B cell (primary cell): ENCODE data around the gene TAL1. TPM values are rescaled to one million over a fixed set of nuclear protein-coding genes. Genes with fewer than 3 reads are reported as not detected.

Source experiments
- ATAC-seq: fragments of 200-7000 bp; cut with Tn5 transposase; one replicate; pipeline ENCODE4 v1.10.0; 2021; ENCODE audit warnings: low read depth, mild to moderate bottlenecking, moderate number of reproducible peaks, moderate library complexity
- CTCF ChIA-PET: fragments of 350-600 bp; sonication (Branson Sonifier 250); formaldehyde crosslinking; loops from one replicate; lab custom pipeline; 2021; ENCODE audit warnings: antibody characterized with exemption, inconsistent platforms; lab: Charles Lee
- POLR2A ChIA-PET: fragments of 350-600 bp; sonication (Branson Sonifier 250); formaldehyde crosslinking; loops from one replicate; lab custom pipeline; 2021; ENCODE audit warnings: antibody characterized with exemption; lab: Charles Lee
- DNase-seq: peaks from one replicate; pipeline ENCODE4 v3.0.0; 2013
- H2AFZ ChIP-seq: 2 replicates; pipeline ENCODE4 v1.6.1; 2012; ENCODE audit warnings: mild to moderate bottlenecking, low read depth, low read length; ENCODE audit not compliant: insufficient read depth, poor library complexity, severe bottlenecking
- H3K27ac ChIP-seq, 2 donors: 1 replicate in 1 of 2; 2 replicates in 1 of 2; pipeline ENCODE4 v1.5.1; 2012 to 2013; ENCODE audit warnings: low read length in 2 of 2, mild to moderate bottlenecking in 2 of 2, moderate library complexity in 1 of 2
- H3K27me3 ChIP-seq, 4 experiments: fragments of 200-600 bp in 1 of 4; sonication (generic) in 1 of 4; replicated peaks in 1 of 4; 1 replicate in 2 of 4; 2 replicates in 2 of 4; pipeline versions ENCODE4 v1.6.1 to v1.7.0; 2013 to 2016; ENCODE audit warnings: low read length in 3 of 4, mild to moderate bottlenecking in 2 of 4, mixed read lengths in 1 of 4, moderate library complexity in 1 of 4; ENCODE audit not compliant: insufficient read depth in 4 of 4, control insufficient read depth in 3 of 4; ENCODE audit errors: control extremely low read depth in 1 of 4
- H3K36me3 ChIP-seq, 2 experiments: replicated peaks in 1 of 2; 1 replicate in 1 of 2; 2 replicates in 1 of 2; pipeline versions ENCODE4 v1.6.1 to v1.7.1; 2013; ENCODE audit warnings: low read length in 1 of 2; ENCODE audit not compliant: insufficient read depth in 2 of 2, control insufficient read depth in 1 of 2; ENCODE audit errors: control extremely low read depth in 1 of 2, extremely low read depth in 1 of 2
- H3K4me1 ChIP-seq, 2 donors: fragments of 200-600 bp in 1 of 2; sonication (generic) in 1 of 2; 1 replicate in 1 of 2; 2 replicates in 1 of 2; pipeline versions ENCODE4 v1.5.1 to v1.6.1; 2013 to 2017; ENCODE audit warnings: low read length in 2 of 2; ENCODE audit not compliant: control insufficient read depth in 2 of 2, insufficient read depth in 2 of 2
- H3K4me2 ChIP-seq: replicated peaks from 2 replicates; pipeline ENCODE3; 2012; ENCODE audit warnings: mild to moderate bottlenecking, low read depth, low read length; ENCODE audit not compliant: poor library complexity, severe bottlenecking
- H3K4me3 ChIP-seq, 5 experiments: fragments of 200-600 bp in 1 of 5; sonication (generic) in 1 of 5; 1 replicate in 3 of 5; 2 replicates in 2 of 5; pipeline versions ENCODE4 v1.5.1 to v1.7.0; 2011 to 2016; ENCODE audit warnings: low read length in 4 of 5, mild to moderate bottlenecking in 4 of 5, low read depth in 2 of 5, control low read depth in 1 of 5, moderate library complexity in 1 of 5; ENCODE audit not compliant: insufficient read depth in 1 of 5; ENCODE audit errors: control extremely low read depth in 1 of 5, extremely low read depth in 1 of 5
- H3K79me2 ChIP-seq: fragments of 200-600 bp; sonication (generic); one replicate; pipeline ENCODE4 v1.6.0; 2016; ENCODE audit warnings: low read length; ENCODE audit not compliant: control insufficient read depth, insufficient read depth
- H3K9ac ChIP-seq: fragments of 200-600 bp; sonication (generic); 2 replicates; pipeline ENCODE4 v1.6.1; 2017; ENCODE audit warnings: mild to moderate bottlenecking, low read length, moderate library complexity
- H3K9me3 ChIP-seq, 3 donors: one replicate each; pipeline versions ENCODE4 v1.6.1 to v1.7.1; 2013; ENCODE audit warnings: low read length in 2 of 3; ENCODE audit not compliant: control insufficient read depth in 2 of 3, insufficient read depth in 1 of 3; ENCODE audit errors: control extremely low read depth in 1 of 3
- H4K20me1 ChIP-seq: 2 replicates; pipeline ENCODE4 v1.6.0; 2012; ENCODE audit warnings: mild to moderate bottlenecking, low read length; ENCODE audit not compliant: insufficient read depth, control insufficient read depth, poor library complexity, severe bottlenecking
- H3K27ac Mint-ChIP-seq: one replicate; pipeline ENCODE4 v1.8.0; 2021; ENCODE audit warnings: mixed read lengths
- H3K27me3 Mint-ChIP-seq: one replicate; pipeline ENCODE4 v1.8.0; 2021; ENCODE audit warnings: mixed read lengths
- H3K4me1 Mint-ChIP-seq: one replicate; pipeline ENCODE4 v1.8.0; 2021; ENCODE audit warnings: mixed read lengths
- H3K4me3 Mint-ChIP-seq: one replicate; pipeline ENCODE4 v1.8.0; 2021; ENCODE audit warnings: mixed read lengths
- H3K9me3 Mint-ChIP-seq: one replicate; pipeline ENCODE4 v1.8.0; 2022; ENCODE audit warnings: mixed read lengths; ENCODE audit not compliant: insufficient read depth
- EZH2 ChIP-seq: IDR thresholded peaks from 2 replicates; pipeline ENCODE4 v1.6.1; 2012; ENCODE audit warnings: borderline replicate concordance, low read depth, mild to moderate bottlenecking, moderate library complexity, low read length; ENCODE audit not compliant: insufficient read depth, poor library complexity, severe bottlenecking
- WGBS: methylation state at CpG from one replicate; pipeline ENCODE4 v1.1.5; 2013; ENCODE audit warnings: missing lambda C conversion rate; ENCODE audit not compliant: insufficient coverage; 5-methylcytosine and 5-hydroxymethylcytosine counted together
- intact Hi-C: fragments of 100-400 bp; cut with micrococcal nuclease; formaldehyde crosslinking; loops from one replicate; pipeline ENCODE4 v1.10.0; 2022
- polyA plus RNA-seq: library from polyadenylated mRNA; depleted of rRNA; stranded (reverse); fragments of >200 nt; gene quantifications from 2 replicates; pipeline ENCODE4 v1.2.3, GENCODE V29; 2012
- total RNA-seq, 2 donors: library from RNA; stranded (reverse); fragments of 120-200 nt in 1 of 2; gene quantifications; 1 replicate in 1 of 2; 2 replicates in 1 of 2; pipeline versions ENCODE4 v1.2.3 to v1.2.4, GENCODE V29; 2013 to 2022
- TF ChIP-seq, protein P1 (sequence below): fragments of 200-600 bp; IDR thresholded peaks from one replicate; pipeline ENCODE4 v1.8.0; 2022; ENCODE audit warnings: antibody characterized with exemption, mild to moderate bottlenecking

Gene TAL1
- total and polyA plus RNA-seq, 2 donors (not counting 1 experiment from before 2014, with no cell fraction given): not detected

DNA sequence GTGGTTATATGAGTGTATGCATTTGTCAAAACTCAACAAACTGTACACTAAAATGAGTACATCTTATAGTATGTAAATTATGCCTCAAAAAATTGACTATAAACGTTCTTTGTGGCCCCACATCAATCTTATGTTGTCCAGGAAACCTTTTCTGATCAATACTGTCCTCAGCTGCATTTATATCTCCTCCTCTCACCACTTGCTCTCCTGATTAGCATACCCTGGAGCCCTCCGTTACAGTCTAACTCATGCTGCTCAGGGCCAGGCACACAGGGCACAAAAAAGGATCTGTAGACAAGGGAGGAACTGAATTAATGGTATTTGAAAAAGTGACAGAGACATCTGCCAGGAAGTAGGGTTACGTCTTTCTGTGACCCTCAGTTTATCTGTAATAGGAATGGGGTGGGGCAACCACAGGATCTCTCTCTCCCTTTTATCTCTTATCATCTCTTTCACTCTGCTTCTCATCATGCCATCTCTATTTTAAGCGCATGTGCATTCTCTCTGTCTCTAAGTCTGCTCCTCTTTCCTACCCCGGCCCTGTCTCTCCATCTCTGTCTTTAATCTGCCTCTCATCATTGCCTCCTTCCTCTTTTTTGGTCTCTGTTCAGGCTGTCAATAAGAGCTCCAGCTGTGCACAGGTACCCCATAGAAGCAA lies 7.0 kb upstream of the TAL1 start:
- intact Hi-C loops: no loop called here

DNA sequence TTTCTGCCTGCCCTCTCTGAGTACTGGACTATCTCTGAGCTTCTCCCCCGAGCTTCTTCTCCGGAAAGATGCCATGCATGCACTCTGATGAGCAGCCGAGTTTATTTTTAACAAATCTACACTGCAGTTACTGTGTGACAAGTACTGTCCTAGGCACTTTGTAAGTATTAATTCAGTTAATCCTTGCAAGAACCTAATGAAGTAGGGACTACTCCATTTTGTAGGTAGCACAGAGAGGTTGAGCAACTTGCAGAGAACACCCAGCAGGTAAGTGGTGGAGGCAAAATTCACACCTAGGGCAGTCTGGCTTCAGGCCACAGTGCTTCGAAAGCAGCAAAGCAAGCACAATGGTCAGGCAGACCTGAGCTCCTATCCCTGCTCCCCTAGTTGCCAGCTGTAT lies 3.8 kb upstream of the TAL1 start:
- no peak overlapping the region for H3K9ac ChIP-seq

More for the DNA sequence above, 7.0 kb upstream of the TAL1 start:
- Histone ChIP-seq H3K9me3 (no peaks in the 10 kb centered on the region), H3K4me1 (no peaks in the 10 kb centered on the region), H3K79me2 (no peaks in the 10 kb centered on the region), H3K36me3 (no peaks in the 10 kb centered on the region), H2AFZ (no peak overlapping the region), H3K4me2 (no peak overlapping the region), H3K9ac (no peak overlapping the region), H4K20me1 (no peaks in the 10 kb centered on the region), H3K27ac (no peak overlapping the region), H3K27me3 (peaks cover 0 to 44% (median 9%) of the 10 kb centered on the region in 4 experiments), H3K4me3 (no peak overlapping the region)
- TF ChIP-seq EZH2: no peak
- TF ChIP-seq, protein P1, sequence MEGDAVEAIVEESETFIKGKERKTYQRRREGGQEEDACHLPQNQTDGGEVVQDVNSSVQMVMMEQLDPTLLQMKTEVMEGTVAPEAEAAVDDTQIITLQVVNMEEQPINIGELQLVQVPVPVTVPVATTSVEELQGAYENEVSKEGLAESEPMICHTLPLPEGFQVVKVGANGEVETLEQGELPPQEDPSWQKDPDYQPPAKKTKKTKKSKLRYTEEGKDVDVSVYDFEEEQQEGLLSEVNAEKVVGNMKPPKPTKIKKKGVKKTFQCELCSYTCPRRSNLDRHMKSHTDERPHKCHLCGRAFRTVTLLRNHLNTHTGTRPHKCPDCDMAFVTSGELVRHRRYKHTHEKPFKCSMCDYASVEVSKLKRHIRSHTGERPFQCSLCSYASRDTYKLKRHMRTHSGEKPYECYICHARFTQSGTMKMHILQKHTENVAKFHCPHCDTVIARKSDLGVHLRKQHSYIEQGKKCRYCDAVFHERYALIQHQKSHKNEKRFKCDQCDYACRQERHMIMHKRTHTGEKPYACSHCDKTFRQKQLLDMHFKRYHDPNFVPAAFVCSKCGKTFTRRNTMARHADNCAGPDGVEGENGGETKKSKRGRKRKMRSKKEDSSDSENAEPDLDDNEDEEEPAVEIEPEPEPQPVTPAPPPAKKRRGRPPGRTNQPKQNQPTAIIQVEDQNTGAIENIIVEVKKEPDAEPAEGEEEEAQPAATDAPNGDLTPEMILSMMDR: no peak
- H3K4me3 Mint-ChIP-seq: no peak overlapping the region
- H3K4me1 Mint-ChIP-seq: no peaks in the 10 kb centered on the region
- peaks cover 68% of the 10 kb centered on the region for H3K27me3 Mint-ChIP-seq
- H3K9me3 Mint-ChIP-seq: no peaks in the 10 kb centered on the region
- ATAC-seq (no peak), DNase-seq (no peak)
- ChIA-PET POLR2A (no interaction called here), CTCF (no interaction called here)
- H3K27ac Mint-ChIP-seq: no peak overlapping the region
- WGBS: 69% methylated on average over 2 of the region's 5 CpGs

More for the DNA sequence above, 3.8 kb upstream of the TAL1 start:
- no peak overlapping the region for H2AFZ ChIP-seq
- no peak overlapping the region for H3K4me3 ChIP-seq
- no peak overlapping the region for H3K27ac Mint-ChIP-seq
- ChIA-PET CTCF (no interaction called here), POLR2A (no interaction called here)
- no peak overlapping the region for H3K4me2 ChIP-seq
- no peak for ATAC-seq
- H3K4me3 Mint-ChIP-seq: no peak overlapping the region
- no peak for TF ChIP-seq EZH2
- TF ChIP-seq, protein P1: no peak
- peaks cover 66% of the 10 kb centered on the region for H3K27me3 Mint-ChIP-seq
- no peaks in the 10 kb centered on the region for H4K20me1 ChIP-seq
- H3K27me3 ChIP-seq: peaks cover 0 to 64% (median 30%) of the 10 kb centered on the region in 4 experiments
- no peaks in the 10 kb centered on the region for H3K79me2 ChIP-seq
- peaks cover 0 to 12% (median 0%) of the 10 kb centered on the region in 3 donors for H3K9me3 ChIP-seq
- intact Hi-C loops: no loop called here
- no peaks in the 10 kb centered on the region for H3K36me3 ChIP-seq
- peaks cover 16 to 17% of the 10 kb centered on the region in 2 donors for H3K4me1 ChIP-seq
- no peak for DNase-seq
- no peak overlapping the region for H3K27ac ChIP-seq
- H3K4me1 Mint-ChIP-seq: peaks cover 13% of the 10 kb centered on the region
- H3K9me3 Mint-ChIP-seq: no peaks in the 10 kb centered on the region
- 67% methylated on average over 3 of the region's 4 CpGs for WGBS
